Fibroblast of peridontal ligament (primary cell): ENCODE results near the gene TMEM52.
A peak's percentile ranks its signal among the peaks of the same experiment; 100 is the strongest.

ENCODE experiments used
- DNase-seq: peaks from one replicate; pipeline ENCODE4 v3.0.0-alpha.2; 2010; ENCODE audit errors: extremely low read depth

TMEM52 gene

GRCh38 chr1:1918901-1919303 lies at the start of gene TMEM52:
TMEM52 (minus strand) TSS chr1:1919279; CDS start chr1:1919265, 14 bp downstream.
- DNase-seq = no peak

- DNase-seq = no peak
Observed at GRCh38 chr1:1967879-1968278, 48.8 kb upstream of the TMEM52 start.

- DNase-seq = no peak
Observed at GRCh38 chr1:1967151-1967550, 48.1 kb upstream of the TMEM52 start.

GRCh38 chr1:1966071-1966740 lies 47.1 kb upstream of the TMEM52 start:
- no peak for DNase-seq

- DNase-seq = no peak
Observed at GRCh38 chr1:1965546-1965945, 46.5 kb upstream of the TMEM52 start.

- no peak for DNase-seq
Observed at GRCh38 chr1:1964811-1965210, 45.7 kb upstream of the TMEM52 start.

GRCh38 chr1:1963570-1963969 lies 44.5 kb upstream of the TMEM52 start:
- no peak for DNase-seq

GRCh38 chr1:1962752-1963151 lies 43.7 kb upstream of the TMEM52 start:
- DNase-seq = no peak

GRCh38 chr1:1960480-1961196 lies 41.6 kb upstream of the TMEM52 start:
- DNase-seq = peak; percentile 18

- peak; percentile 28 for DNase-seq
Observed at GRCh38 chr1:1959840-1960479, 40.9 kb upstream of the TMEM52 start.

GRCh38 chr1:1959459-1959839 lies 40.4 kb upstream of the TMEM52 start:
- no peak for DNase-seq

GRCh38 chr1:1958071-1958541 lies 39.0 kb upstream of the TMEM52 start:
- no peak for DNase-seq

- no peak for DNase-seq
Observed at GRCh38 chr1:1957533-1957961, 38.5 kb upstream of the TMEM52 start.

GRCh38 chr1:1956586-1957532 lies 37.8 kb upstream of the TMEM52 start:
- no peak for DNase-seq

GRCh38 chr1:1956101-1956500 lies 37.0 kb upstream of the TMEM52 start:
- no peak for DNase-seq

GRCh38 chr1:1955621-1956094 lies 36.6 kb upstream of the TMEM52 start:
- no peak for DNase-seq

GRCh38 chr1:1954831-1955441 lies 35.9 kb upstream of the TMEM52 start:
- DNase-seq = no peak

GRCh38 chr1:1954015-1954414 lies 34.9 kb upstream of the TMEM52 start:
- no peak for DNase-seq

- no peak for DNase-seq
Observed at GRCh38 chr1:1950940-1951339, 31.9 kb upstream of the TMEM52 start.

- DNase-seq = no peak
Observed at GRCh38 chr1:1948783-1949182, 29.7 kb upstream of the TMEM52 start.

- no peak for DNase-seq
Observed at GRCh38 chr1:1947493-1947892, 28.4 kb upstream of the TMEM52 start.
